ENCODE measurements around the gene TBC1D8.

TBC1D8 gene

DNA sequence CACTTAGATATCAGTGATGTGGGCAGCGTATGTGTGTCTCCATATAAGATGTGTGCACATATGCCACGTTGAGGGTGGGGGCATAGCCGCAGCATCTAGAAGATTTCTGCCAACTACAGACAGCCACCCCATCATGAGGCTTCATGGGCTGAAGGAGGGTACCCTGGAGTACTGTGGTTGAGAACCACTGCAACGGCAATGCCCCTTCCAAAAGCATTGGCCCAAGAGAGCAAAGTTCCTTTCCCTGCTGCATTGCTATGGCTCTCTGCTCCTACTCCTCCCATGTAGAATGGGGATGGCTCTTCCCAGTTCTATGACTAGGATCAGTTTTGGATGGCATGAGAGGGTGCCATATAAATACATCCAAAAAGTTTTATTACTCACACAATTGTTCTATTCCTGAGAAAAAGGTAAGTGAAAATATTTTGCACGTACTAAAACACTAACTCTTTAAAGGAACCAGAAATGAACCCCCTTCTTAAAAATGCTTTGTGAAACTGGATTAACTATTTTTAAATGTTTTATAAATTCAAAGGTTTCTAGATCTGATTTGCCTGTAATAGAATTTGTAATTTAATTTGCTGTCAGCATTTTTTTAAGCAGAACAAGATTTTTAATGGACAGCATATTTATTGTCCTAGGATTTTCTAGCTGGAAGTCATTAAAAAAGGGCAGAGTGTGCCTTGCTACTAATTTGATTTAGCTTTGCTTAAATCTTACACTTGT, 153.5 kb downstream of the TBC1D8 start:
- DNase-seq (ENCODE audit: low spot score): no peak

DNA sequence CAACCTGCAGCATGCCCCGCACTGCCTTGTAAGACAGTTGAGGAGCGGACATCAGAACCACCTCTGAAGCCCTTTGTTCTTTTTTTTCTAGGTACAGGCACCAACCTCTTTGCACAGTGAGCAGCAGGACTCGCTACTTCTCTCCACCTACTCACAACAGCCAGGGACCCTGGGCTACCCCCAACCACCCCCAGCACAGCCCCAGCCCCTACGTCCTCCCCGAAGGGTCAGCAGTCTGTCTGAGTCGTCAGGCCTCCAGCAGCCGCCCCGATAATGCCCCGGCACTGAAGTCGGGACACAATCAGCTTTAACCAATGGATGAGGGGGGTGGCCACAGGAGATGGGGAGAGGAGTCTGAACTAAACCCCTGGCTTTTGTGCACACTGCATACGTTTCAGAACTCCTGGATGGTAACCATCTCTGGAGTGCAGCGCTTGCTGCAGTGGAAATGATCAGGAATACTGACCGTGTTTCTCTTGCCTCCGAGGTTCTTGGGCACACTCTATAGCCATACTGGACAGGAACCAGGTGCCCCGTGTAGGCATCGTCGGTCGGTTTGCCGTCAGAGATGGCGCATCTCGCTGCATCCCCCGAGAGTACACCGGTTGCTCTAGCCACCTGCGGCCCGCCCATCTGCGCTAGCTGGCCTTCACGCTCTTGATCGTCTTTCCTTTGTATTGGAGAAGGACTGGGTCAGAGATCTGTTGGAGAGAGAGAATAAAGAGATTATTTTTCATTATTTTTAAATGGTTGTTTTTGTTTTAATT, 155.7 kb downstream of the TBC1D8 start:
- DNase-seq (ENCODE audit: low spot score): no peak

DNA sequence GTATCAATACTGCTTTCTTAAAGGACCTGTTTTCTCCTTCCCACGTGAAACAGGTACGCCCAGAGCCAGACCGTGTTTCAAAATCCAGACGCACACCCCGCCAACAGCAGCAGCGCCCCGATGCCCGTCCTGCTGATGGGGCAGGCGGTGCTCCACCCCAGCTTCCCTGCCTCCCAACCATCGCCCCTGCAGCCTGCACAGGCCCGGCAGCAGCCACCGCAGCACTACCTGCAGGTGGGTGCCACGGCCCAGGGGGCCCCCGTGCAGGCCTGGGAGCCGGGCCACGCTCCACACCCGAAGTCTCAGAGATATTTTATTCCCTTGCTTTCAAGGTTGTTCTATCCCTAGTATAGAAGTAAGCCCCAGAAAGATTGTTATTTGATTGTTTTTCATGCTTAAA, 157.9 kb downstream of the TBC1D8 start:
- DNase-seq (ENCODE audit: low spot score): no peak

DNA sequence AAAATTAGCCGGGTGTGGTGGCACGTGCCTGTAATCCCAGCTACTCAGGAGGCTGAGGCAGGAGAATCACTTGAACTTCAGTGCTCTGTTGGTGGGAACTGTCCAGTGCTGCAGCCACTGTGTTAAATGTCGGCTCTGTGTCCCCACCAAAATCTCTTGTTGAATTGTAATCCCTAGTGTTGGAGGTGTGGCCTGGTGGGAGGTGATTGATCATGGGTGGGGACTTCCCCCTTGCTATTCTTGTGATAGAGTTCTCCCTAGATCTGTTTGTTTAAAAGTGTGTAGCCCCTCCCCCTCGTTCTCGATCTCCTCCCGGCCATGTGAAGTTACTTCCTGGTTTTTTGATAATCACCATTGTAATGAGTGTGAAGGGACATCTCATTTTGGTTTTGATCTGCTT, 158.9 kb downstream of the TBC1D8 start:
- DNase-seq (ENCODE audit: low spot score): no peak

DNA sequence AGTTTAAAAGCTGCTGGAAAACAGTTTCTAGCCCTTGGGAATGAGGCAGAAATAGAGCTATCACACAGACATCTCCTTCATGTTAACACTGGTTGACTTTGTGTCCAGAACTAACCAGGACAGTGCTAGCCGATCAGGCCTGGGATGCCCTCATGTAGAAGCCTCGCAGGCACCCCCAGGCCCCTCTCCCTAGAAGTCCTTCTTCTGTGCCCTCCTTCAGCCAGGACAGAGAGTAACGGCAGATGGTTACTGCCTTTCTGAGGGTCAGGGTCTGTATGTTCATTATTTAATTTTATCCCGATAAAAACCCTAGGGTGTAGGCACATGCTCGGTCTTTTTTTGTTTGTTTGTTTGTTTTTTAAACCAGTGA, 159.8 kb downstream of the TBC1D8 start:
- DNase-seq (ENCODE audit: low spot score): no peak

DNA sequence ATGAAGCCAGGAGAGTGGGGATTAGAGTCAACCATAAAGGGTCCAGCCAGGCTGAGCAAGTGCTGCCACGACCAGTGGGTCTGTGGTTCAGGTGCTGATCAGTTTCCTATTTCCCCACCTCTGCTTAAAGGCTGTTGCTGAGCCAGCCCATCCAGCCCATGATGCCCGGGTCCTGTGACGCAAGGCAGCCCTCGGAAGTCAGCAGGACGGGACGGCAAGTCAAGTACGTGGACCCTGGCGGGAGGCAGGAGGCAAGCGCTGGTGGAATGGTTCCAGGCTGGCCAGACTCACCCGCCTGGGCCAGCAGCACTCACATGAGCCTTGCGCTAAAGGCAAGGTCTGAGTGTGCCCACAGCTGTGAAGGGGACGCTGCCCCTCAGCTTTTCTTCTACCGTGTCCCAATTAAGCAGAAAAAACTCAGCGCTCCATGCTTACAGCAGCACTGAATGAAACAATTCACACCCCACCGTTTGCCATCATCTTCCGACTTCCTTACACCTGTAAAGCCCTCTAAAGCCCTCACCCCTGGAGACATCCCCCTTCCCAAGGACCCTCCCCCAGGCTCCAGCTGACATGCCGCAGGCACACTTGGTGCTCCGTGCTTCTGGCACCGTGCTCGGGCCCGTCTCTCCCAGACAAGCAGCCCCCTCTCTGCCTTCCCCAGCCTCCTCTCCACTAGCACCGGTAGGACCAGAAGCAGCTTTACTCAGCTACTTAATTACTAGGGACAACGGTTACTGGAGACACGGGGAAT, 160.4 kb downstream of the TBC1D8 start:
- DNase-seq (ENCODE audit: low spot score): no peak

DNA sequence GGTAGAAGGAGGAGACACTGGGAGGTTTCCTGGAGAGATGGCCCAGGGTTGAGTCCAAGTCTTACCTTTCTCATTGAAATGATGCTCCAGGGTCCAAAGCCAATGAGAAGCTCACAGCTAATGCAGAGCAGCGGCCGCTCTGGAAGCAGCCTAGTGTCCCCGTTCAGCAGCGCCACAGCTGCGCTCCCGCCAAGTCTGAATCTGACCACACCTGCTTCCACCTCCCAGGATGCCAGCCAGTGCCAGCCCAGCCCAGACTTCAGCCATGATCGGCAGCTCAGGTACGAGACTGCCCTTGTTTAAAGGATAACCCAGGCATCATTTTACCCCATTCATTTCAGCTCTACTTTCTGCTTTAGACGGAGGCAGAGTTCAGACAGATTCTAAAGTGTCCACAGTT, 161.0 kb downstream of the TBC1D8 start:
- no peak for DNase-seq (ENCODE audit: low spot score)

DNA sequence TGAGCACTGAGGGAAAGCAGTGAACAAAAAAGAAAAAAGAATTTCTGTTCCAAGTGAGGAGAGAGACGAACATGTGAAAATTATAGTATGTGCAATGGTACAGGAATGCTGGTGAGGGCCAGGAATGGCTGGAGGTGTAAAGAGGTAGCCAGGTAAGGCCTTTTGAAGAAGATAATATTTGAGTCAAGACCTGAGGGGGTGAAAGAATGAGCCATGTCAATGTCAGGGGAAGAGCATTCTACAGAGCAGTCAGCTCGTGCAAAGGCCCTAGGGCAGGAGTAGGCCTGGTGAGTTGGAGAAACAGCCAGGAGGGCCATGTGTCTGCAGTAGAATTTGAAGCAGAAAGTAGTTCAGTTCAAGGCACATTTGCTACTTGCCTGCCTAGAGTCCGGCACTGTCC, 161.5 kb downstream of the TBC1D8 start:
- DNase-seq (ENCODE audit: low spot score): no peak

DNA sequence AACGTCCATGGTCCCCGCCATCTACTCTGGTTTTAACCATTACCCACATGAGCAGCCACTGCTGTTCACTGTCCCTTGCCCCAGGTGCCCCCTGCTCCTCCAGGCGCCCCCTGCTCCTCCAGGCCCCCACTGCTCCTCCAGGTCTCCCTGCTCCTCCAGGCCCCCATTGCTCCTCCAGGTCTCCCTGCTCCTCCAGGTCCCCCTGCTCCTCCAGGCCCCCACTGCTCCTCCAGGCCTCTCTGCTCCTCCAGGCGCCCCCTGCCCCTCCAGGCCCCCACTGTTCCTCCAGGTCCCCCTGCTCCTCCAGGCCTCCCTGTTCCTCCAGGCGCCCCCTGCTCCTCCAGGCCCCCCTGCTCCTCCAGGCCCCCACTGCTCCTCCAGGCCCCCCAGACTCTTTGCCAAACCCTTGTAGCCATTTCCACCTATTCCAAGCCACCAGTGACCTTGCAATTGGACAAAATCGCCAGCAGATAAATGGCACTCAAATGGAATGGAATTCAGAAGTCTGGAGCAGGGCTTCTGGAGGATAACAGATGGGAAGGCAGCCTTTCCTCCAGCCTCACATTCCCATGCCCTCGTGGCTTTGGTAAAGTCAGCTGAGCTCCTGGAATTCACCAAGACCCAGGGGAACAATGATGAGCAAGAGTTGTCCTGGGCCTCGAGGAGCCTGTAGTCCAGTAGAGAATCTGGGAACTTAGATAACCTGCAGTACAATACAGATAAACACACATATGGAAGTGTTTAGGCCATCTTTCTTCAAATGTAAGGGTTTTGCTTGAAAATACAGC, 162.4 kb downstream of the TBC1D8 start:
- DNase-seq (ENCODE audit: low spot score): no peak

DNA sequence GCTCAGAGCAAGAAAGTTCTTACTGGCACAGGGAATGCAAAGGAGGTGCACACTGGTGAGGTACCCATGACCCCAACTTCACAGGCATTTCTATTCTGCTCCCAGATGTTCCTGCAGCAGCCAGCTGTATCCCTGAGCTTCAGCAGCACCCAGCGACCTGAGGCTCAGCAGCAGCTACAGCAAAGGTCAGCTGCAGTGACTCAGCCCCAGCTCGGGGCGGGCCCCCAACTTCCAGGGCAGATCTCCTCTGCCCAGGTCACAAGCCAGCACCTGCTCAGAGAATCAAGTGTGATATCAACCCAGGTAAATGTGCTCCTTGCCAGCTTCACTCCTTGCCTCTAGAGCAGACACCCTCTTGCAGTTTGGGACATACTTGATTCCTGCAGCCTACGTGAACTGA, 163.2 kb downstream of the TBC1D8 start:
- DNase-seq (ENCODE audit: low spot score): no peak

DNA sequence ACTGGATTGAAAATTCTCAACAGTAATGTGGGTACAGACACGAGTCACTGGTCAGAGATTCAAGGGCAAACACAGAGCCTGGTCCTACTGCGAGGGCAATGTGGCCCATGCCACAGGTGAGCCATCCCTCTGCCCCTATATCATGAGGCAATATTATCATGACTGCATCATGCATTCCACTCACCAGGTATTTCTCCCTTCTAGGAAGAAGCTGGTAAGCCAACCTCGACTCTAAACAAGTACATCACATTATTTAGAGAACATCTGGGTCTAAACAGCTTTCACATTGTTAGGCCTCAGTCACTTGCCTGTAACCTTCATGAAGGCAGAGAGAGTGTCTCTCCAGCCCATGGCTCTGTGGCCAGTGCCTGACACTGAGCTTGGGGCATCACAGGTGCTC, 163.6 kb downstream of the TBC1D8 start:
- DNase-seq (ENCODE audit: low spot score): no peak

DNA sequence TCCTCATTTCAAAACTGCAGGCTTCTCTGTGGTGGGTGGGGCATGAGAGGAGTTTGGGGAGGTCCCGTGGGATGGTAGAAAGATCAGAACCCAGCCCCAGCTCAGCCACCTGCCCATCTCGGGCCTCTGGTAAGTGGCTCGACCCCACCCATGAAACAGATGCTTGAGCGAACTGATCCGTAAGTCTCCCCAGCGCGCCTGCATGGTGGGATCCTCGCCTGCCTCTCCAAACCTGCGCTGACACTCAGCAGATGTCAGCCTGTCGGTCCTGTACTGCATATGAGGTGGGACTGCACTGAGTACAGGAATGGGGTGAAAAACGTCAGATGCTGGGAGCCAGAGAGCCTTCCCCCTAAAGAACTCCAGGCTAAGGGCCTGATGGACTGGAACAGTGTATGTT, 165.0 kb downstream of the TBC1D8 start:
- no peak for DNase-seq (ENCODE audit: low spot score)

DNA sequence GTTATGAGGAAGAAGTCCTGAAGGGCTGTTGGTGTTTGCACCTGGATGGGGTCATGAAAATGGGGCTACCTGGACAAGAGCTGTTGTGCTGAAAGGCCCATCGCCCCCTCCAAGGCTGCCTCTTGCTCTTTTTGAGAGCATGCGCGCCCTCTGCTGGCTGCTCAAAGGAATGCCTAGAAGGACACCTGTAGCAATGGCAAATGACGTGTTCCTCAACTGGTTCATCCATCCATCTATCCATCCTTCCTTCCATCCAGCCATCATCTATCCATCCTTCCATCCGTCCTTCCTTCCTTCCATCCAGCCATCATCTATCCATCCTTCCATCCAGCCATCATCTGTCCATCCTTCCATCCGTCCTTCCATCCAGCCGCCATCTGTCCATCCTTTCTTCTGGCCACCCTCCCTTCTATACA, 166.3 kb downstream of the TBC1D8 start:
- DNase-seq (ENCODE audit: low spot score): peak; percentile 72

DNA sequence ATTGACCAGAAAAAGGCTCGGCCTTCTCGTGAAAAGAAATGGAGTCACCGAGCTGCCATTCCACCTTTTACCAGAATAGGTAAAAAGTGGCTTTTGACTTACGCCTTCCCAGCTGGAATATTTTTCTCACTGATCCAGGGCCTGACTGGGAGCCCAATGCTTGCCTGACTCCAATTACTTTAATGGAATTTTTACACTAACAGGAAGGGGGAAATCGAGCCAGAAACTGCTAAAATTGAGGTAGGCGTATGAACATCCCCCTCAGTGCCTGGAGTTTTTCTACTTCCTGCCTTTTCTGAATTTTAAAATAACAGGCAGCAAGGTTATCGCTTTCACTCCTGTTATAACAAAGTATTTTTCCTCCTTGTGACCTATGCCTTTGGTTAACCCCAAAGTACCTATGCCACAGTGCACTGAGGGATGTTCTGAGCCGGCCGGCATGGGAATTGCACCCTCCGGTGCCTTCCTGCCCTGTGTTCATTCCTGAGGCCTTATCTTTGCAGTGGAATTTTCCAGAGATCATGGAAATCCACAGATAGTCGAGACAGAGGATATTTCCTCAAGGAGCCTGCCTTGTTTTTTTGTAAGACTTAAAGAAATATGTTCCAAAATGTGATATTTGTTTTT, 167.4 kb downstream of the TBC1D8 start:
- no peak for DNase-seq (ENCODE audit: low spot score)

DNA sequence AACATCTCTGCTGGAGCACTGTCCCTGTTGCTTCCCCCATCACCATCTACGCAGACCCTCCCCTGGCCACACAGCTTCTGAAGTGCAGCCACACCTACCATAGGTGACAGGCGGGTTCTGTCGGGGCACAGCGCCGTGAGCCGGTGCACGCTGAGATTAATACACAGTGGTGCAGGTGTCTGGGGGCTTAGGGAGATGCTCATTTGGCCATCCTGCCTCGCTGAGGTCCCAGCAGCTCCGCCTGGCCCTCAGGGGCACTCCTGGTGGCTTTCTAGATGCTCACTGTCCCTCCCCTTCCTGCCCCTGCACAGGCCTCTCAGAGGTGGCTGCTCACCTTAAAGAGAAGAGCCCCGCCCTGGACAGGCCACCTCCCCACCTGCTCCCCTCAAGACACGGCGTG, 168.0 kb downstream of the TBC1D8 start:
- DNase-seq (ENCODE audit: low spot score): no peak

DNA sequence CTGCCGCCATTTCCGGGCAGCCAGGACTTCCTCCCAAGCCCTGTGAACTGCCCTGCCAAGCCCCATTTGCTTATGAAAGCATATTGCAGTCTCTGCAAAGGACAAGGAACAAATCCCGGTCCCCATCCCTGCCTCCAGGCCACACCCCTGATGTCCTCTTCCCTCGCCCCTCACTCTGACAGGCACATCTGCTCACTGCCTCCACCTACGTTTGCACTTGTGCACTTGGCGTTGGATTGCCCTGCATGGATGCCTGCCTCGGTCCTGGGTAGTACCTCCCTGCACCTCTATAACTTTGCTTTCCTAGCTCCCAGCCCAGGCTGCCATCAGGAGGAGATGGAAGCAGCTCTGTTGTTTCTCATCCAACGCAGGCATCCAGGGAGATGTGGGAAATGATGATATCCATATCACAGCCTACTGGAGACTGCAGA, 168.7 kb downstream of the TBC1D8 start:
- DNase-seq (ENCODE audit: low spot score): no peak

DNA sequence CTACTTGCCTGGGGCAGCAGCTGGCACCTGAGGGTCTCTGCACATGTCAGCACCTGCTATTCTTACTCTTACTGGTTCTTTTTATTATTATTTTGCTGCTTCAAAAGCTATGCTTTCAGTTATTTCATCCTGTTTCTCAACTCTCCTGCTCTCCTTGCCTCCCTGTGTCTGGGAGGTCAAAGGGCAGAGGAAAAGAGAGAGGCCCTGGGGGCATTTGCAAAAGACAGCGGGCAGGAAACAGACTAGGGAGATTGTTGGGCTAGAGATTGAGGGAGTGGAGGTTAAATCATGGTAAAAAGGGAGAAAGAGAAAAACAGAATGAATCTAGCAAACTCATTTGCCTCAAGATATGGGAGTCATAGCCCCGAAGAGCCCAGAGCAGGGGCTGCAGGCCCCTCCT, 170.2 kb downstream of the TBC1D8 start:
- no peak for DNase-seq (ENCODE audit: low spot score)

DNA sequence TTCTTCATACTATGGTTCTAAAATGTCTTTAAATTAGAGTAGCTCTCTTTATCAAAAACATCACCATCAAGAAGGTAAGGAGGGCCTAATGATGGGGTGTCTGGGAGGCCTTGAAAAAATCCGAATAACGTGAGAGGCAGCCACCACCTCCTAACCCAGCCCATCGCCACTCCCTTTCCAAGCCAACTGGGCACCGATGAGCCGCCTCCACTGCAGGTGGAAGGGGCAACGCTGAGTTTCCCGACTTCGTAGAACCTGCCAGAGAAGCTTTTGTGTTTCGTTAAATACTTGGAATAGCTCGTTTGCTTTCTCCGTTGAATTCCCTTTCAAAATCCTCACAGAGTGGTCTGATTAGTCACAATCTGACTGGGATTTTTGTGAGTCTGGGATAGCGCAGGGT, 171.1 kb downstream of the TBC1D8 start:
- DNase-seq (ENCODE audit: low spot score): no peak

DNA sequence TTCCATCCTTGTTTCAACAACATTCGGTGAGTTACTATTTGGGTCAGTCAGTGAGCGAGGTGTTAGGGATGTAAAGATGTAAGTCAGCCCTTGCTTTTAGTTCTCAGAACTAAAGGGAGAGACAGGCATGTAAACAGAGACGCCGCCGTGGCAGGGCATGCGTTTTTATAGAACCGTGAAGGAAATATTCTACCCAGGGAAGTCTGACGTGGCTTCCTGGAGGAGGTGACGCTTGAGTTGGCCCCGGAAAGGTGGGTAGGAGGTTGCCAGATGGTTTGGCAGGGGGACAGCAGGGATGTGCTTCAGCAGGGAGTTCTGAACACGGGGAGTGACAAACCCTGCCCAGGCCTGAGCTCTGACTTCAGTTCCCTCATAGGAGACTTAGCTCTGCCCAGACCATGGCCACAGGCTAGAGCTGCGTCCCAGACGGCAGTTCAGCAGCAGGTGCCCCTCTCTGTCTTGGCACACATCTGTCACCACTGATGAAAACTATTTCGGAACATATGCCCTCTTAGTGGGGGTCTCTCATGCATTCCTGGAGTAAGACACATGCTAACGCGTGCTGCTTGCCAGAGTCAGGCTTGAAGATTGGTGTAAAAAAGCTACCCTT, 172.5 kb downstream of the TBC1D8 start:
- no peak for DNase-seq (ENCODE audit: low spot score)

DNA sequence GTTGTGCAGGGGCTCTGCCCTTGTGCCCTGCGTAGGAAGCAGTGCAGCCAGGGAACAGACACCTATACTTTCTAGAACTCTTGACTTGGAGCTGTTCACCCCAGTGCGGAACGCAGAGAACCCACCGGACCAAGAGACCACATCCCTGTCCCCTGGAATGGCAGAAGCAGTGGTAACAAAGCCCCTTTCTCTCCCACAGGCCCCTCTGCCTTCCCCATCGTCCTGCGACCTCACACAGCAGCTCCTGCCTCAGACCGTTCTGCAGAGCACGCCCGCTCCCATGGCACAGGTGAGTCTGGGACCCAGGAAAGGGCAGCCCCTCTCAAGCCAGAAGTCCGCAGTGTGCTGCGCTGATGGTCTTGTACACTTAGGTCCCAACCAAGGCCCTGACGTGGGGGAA, 173.7 kb downstream of the TBC1D8 start:
- DNase-seq (ENCODE audit: low spot score): no peak

DNA sequence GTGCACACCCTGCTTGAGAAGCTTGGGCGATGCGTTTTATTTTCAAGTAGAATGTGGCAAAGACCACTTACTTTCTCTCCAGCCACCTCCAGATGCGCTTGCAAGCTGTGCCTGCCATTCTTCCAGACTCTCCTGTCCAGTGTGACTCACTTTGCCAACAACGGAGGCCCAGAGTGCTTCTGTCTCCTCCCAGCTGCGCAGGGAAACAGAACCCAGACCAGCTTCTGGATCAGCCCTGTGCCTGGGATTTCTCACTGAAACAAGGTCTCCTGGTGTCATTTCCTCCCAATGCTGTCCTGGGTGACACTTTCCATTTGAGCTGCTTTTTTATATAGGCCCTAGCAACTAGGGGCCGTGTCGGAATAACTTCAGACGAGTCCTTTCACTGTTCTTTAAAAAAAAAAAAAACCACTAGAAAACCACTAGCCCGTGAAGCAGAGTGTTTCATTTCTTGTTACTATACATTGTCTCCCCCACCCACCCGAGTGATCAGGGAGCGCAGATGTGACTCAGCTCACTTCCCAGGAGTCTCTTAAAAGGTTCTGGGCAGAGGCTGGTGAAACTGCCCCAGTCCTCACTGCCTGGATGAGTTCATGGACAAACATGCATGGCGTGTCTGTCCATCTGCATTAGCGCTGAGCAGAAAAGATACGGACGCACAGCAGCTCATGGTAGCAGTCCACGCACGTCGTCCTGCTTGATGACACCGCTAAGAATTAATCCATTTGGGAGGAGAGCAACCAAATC, 174.4 kb downstream of the TBC1D8 start:
- no peak for DNase-seq (ENCODE audit: low spot score)
